ENCODE measurements around the gene USP15.

Gene USP15

GRCh38 chr12:62285284-62285683 lies 25.1 kb downstream of the USP15 start:
- H3K4me2 ChIP-seq (ENCODE audit: low read depth, low read length, poor library complexity, severe bottlenecking), result no peak overlapping the region
- no peak overlapping the region for H2AFZ ChIP-seq (ENCODE audit: low read depth, low read length, severe bottlenecking)
- H3K27me3 ChIP-seq (ENCODE audit: low read length), result no peaks in the 10 kb centered on the region
- H3K9me3 ChIP-seq (ENCODE audit: insufficient read depth, low read length), result no peaks in the 10 kb centered on the region
- H3F3A ChIP-seq (ENCODE audit: insufficient read depth), result no peaks in the 10 kb centered on the region; the same call in 1 of the 2 replicates
- H3K9ac ChIP-seq (ENCODE audit: low read length), result no peak overlapping the region
- peaks cover 99% of the 10 kb centered on the region for H3K79me2 ChIP-seq (ENCODE audit: insufficient read depth, low read length)
- H4K20me1 ChIP-seq (ENCODE audit: low read depth, low read length), result peaks cover 38% of the 10 kb centered on the region
- H3K27ac ChIP-seq (ENCODE audit: low read depth, low read length), result no peak overlapping the region
- H3K36me3 ChIP-seq (ENCODE audit: low read length), result peaks cover 3% of the 10 kb centered on the region; the same call in 1 of the 2 replicates
- no peaks in the 10 kb centered on the region for H3K9me2 ChIP-seq (replicated peaks; ENCODE audit: insufficient read depth, low read length)
- H3K4me3 ChIP-seq (ENCODE audit: insufficient read depth, low read length, poor library complexity, severe bottlenecking), result no peak overlapping the region
- TF ChIP-seq CTCF (IDR thresholded peaks at IDR 0.05; ENCODE audit: insufficient read depth, low read length, poor library complexity, severe bottlenecking), result no peak
- TF ChIP-seq EZH2phosphoT487 (conservative IDR thresholded peaks at IDR 0.05; ENCODE audit: low read length), result no peak

- H3K9me2 ChIP-seq (replicated peaks; ENCODE audit: insufficient read depth, low read length), result no peaks in the 10 kb centered on the region
- H3K27me3 ChIP-seq (ENCODE audit: low read length), result no peaks in the 10 kb centered on the region
- no peak overlapping the region for H3K4me2 ChIP-seq (ENCODE audit: low read depth, low read length, poor library complexity, severe bottlenecking)
- H3K36me3 ChIP-seq (ENCODE audit: low read length), result peaks cover 7% of the 10 kb centered on the region; the same call in 1 of the 2 replicates
- TF ChIP-seq CTCF (IDR thresholded peaks at IDR 0.05; ENCODE audit: insufficient read depth, low read length, poor library complexity, severe bottlenecking) (no peak), EZH2phosphoT487 (conservative IDR thresholded peaks at IDR 0.05; ENCODE audit: low read length) (no peak)
- H3K4me3 ChIP-seq (ENCODE audit: insufficient read depth, low read length, poor library complexity, severe bottlenecking), result no peak overlapping the region
- peaks cover 42% of the 10 kb centered on the region for H4K20me1 ChIP-seq (ENCODE audit: low read depth, low read length)
- H2AFZ ChIP-seq (ENCODE audit: low read depth, low read length, severe bottlenecking), result no peak overlapping the region
- no peak overlapping the region for H3K27ac ChIP-seq (ENCODE audit: low read depth, low read length)
- H3F3A ChIP-seq (ENCODE audit: insufficient read depth), result no peaks in the 10 kb centered on the region; the same call in 1 of the 2 replicates
- no peaks in the 10 kb centered on the region for H3K9me3 ChIP-seq (ENCODE audit: insufficient read depth, low read length)
- H3K79me2 ChIP-seq (ENCODE audit: insufficient read depth, low read length), result peaks cover 99% of the 10 kb centered on the region
- no peak overlapping the region for H3K9ac ChIP-seq (ENCODE audit: low read length)
Measured at GRCh38 chr12:62288328-62288727, 28.1 kb downstream of the USP15 start.

GRCh38 chr12:62290846-62291245 lies 30.6 kb downstream of the USP15 start:
- Histone ChIP-seq H3K36me3 (ENCODE audit: low read length) (peaks cover 20% of the 10 kb centered on the region), H3K79me2 (ENCODE audit: insufficient read depth, low read length) (peaks cover 92% of the 10 kb centered on the region), H3K27ac (ENCODE audit: low read depth, low read length) (no peak overlapping the region), H2AFZ (ENCODE audit: low read depth, low read length, severe bottlenecking) (no peak overlapping the region), H3K9me3 (ENCODE audit: insufficient read depth, low read length) (no peaks in the 10 kb centered on the region), H3K9ac (ENCODE audit: low read length) (no peak overlapping the region), H4K20me1 (ENCODE audit: low read depth, low read length) (peaks cover 37% of the 10 kb centered on the region), H3F3A (ENCODE audit: insufficient read depth) (no peaks in the 10 kb centered on the region; the same call in 1 of the 2 replicates), H3K9me2 (replicated peaks; ENCODE audit: insufficient read depth, low read length) (no peaks in the 10 kb centered on the region), H3K27me3 (ENCODE audit: low read length) (no peaks in the 10 kb centered on the region), H3K4me2 (ENCODE audit: low read depth, low read length, poor library complexity, severe bottlenecking) (no peak overlapping the region), H3K4me3 (ENCODE audit: insufficient read depth, low read length, poor library complexity, severe bottlenecking) (no peak overlapping the region)
- TF ChIP-seq EZH2phosphoT487 (conservative IDR thresholded peaks at IDR 0.05; ENCODE audit: low read length) (no peak), CTCF (IDR thresholded peaks at IDR 0.05; ENCODE audit: insufficient read depth, low read length, poor library complexity, severe bottlenecking) (no peak)
